Epithelial cell of esophagus (primary cell): Measurements from ENCODE around the gene LRRD1.
"Not testable (repeated sequence)": the region's sequence is repeated elsewhere in the genome, so short reads cannot be mapped to it uniquely, and the experiment has no call there.

ENCODE experiments used
- DNase-seq: peaks from one replicate; pipeline ENCODE4 v3.0.0; 2010; ENCODE audit warnings: low read depth
- H3K4me3 ChIP-seq: 2 replicates; pipeline ENCODE4 v1.5.1; 2011; ENCODE audit warnings: mild to moderate bottlenecking, low read length, control low read depth
- CTCF ChIP-seq: IDR thresholded peaks from 2 replicates; pipeline ENCODE4 v1.5.1; 2011; ENCODE audit warnings: low read depth, mild to moderate bottlenecking, low read length, control low read depth, inconsistent platforms; ENCODE audit not compliant: insufficient read depth; ENCODE audit errors: missing control alignments

LRRD1 gene

GRCh38 chr7:92205987-92206386, 27.0 kb upstream of the LRRD1 start:
- H3K4me3 ChIP-seq, result no peak overlapping the region
- DNase-seq, result no peak
- TF ChIP-seq CTCF, result no peak

- no peak overlapping the region for H3K4me3 ChIP-seq
- TF ChIP-seq CTCF, result no peak
- DNase-seq, result no peak
These were observed 21.8 kb upstream of the LRRD1 start for GRCh38 chr7:92200791-92201190.

- H3K4me3 ChIP-seq, result no peak overlapping the region
- DNase-seq, result no peak
- TF ChIP-seq CTCF, result no peak
These were observed 13.4 kb upstream of the LRRD1 start for GRCh38 chr7:92192326-92192725.

- H3K4me3 ChIP-seq, DNase-seq: not testable (repeated sequence)
These were observed 10.3 kb upstream of the LRRD1 start for GRCh38 chr7:92189246-92189645.

GRCh38 chr7:92184294-92184693, 5.4 kb upstream of the LRRD1 start:
- not testable (repeated sequence) for DNase-seq, H3K4me3 ChIP-seq

- peak; percentile 48 for DNase-seq
- TF ChIP-seq CTCF, result no peak
- H3K4me3 ChIP-seq, result no peak overlapping the region
These were observed 1.6 kb downstream of the LRRD1 start for GRCh38 chr7:92177362-92177761.

- DNase-seq, H3K4me3 ChIP-seq: not testable (repeated sequence)
These were observed 9.4 kb downstream of the LRRD1 start for GRCh38 chr7:92169529-92169928.

- DNase-seq, result no peak
- H3K4me3 ChIP-seq, result no peak overlapping the region
- no peak for TF ChIP-seq CTCF
These were observed 17.7 kb downstream of the LRRD1 start for GRCh38 chr7:92161271-92161670.
